Adrenal gland (tissue), 12 donors: ENCODE data around the gene HAPSTR1. TPM values are rescaled to one million over a fixed set of nuclear protein-coding genes. Genes with fewer than 3 reads are reported as not detected.

Experiments used
- DNase-seq, 7 donors: peaks; one replicate each; pipeline ENCODE4 v3.0.0-alpha.2; 2019 to 2020
- H3K27ac ChIP-seq, 5 donors: fragments of 200-600 bp; sonication (generic) in 4 of 5; 1 replicate in 3 of 5; 2 replicates in 2 of 5; pipeline versions ENCODE4 v1.5.1 to v1.8.0; 2016 to 2020; ENCODE audit warnings: mild to moderate bottlenecking in 1 of 5
- H3K27me3 ChIP-seq: fragments of 200-600 bp; 2 replicates; pipeline ENCODE4 v1.8.0; 2021
- H3K36me3 ChIP-seq, 2 donors: fragments of 200-600 bp; replicated peaks in 1 of 2; 1 replicate in 1 of 2; 2 replicates in 1 of 2; pipeline versions ENCODE4 v1.5.1 to v1.8.0; 2018 to 2022
- H3K4me1 ChIP-seq, 2 donors: fragments of 200-600 bp; replicated peaks in 1 of 2; 1 replicate in 1 of 2; 2 replicates in 1 of 2; pipeline versions ENCODE4 v1.5.1 to v1.8.0; 2018 to 2021
- H3K4me3 ChIP-seq, 4 donors: fragments of 200-600 bp; sonication (generic) in 3 of 4; one replicate each; pipeline ENCODE4 v1.5.1; 2016 to 2018
- H3K9me3 ChIP-seq, 3 donors: fragments of 200-600 bp; sonication (generic) in 1 of 3; replicated peaks in 1 of 3; 1 replicate in 2 of 3; 2 replicates in 1 of 3; pipeline versions ENCODE4 v1.5.1 to v1.8.0; 2016 to 2021
- POLR2A ChIP-seq, 2 donors: fragments of 450-650 bp; IDR thresholded peaks; one replicate each; pipeline ENCODE4 v1.6.1; 2017; ENCODE audit warnings: antibody characterized with exemption in 2 of 2, mild to moderate bottlenecking in 2 of 2, moderate library complexity in 1 of 2
- WGBS, 4 donors: extraction: QIAGEN DNeasy Blood & Tissue Kit in 2 of 4; methylation state at CpG; one replicate each; pipeline versions ENCODE4 v1.1.5 to v1.1.7; 2013 to 2017; 5-methylcytosine and 5-hydroxymethylcytosine counted together
- intact Hi-C, 2 donors: fragments of 100-400 bp; cut with DNase I; formaldehyde crosslinking; loops; one replicate each; pipeline versions ENCODE4 v1.14.1 to v1.15.0; 2022 to 2023
- polyA plus RNA-seq, 3 donors: library from polyadenylated mRNA; stranded (reverse); fragments of 200-250 nt in 2 of 3; fragments of 350-450 nt in 1 of 3; fragmentation: Illumina TruSeq in 1 of 3; extraction: RNeasy Lipid Tissue Mini Kit (QIAGEN cat#74804) in 1 of 3; gene quantifications; one replicate each; pipeline ENCODE4 v1.2.3, GENCODE V29; 2013 to 2014
- total RNA-seq, 9 donors: library from RNA; depleted of rRNA in 4 of 9; stranded (reverse); fragments of >200 nt in 4 of 9; fragments of 120-200 nt in 1 of 9; fragmentation: NEBNext Ultra II Directional in 1 of 9; extraction: Animal tissue kit (Norgen Biotek cat#: 25700) in 1 of 9; gene quantifications; one replicate each; pipeline versions ENCODE4 v1.1.0 to v1.2.4, GENCODE V29; 2013 to 2023
- TF ChIP-seq, protein P1 (sequence below), 6 experiments: fragments of 450-650 bp in 4 of 6; fragments of 200-600 bp in 2 of 6; sonication (generic) in 1 of 6; IDR thresholded peaks; 1 replicate in 5 of 6; 2 replicates in 1 of 6; pipeline versions ENCODE4 v1.5.1 to v1.8.0; 2016 to 2021; ENCODE audit warnings: antibody characterized with exemption in 6 of 6, mild to moderate bottlenecking in 2 of 6, moderate library complexity in 1 of 6
- donor health status: healthy with polysubstance abuse.
- donor health status: Bipolar disorder and iron deficiency.
- donor health status: DM: yes; HTN: yes; CAD: no.
- donor health status: DM: no; HTN: no; CAD: no.
- donor health status: DM: no; HTN: no; CAD: no.
- donor health status: DM: yes; HTN: yes; CAD: no.

HAPSTR1 gene
- total and polyA plus RNA-seq, 12 donors = 5.8 to 93.2 (median 60.1) TPM

- H3K27ac ChIP-seq = no peak overlapping the region
- TF ChIP-seq, protein P1, sequence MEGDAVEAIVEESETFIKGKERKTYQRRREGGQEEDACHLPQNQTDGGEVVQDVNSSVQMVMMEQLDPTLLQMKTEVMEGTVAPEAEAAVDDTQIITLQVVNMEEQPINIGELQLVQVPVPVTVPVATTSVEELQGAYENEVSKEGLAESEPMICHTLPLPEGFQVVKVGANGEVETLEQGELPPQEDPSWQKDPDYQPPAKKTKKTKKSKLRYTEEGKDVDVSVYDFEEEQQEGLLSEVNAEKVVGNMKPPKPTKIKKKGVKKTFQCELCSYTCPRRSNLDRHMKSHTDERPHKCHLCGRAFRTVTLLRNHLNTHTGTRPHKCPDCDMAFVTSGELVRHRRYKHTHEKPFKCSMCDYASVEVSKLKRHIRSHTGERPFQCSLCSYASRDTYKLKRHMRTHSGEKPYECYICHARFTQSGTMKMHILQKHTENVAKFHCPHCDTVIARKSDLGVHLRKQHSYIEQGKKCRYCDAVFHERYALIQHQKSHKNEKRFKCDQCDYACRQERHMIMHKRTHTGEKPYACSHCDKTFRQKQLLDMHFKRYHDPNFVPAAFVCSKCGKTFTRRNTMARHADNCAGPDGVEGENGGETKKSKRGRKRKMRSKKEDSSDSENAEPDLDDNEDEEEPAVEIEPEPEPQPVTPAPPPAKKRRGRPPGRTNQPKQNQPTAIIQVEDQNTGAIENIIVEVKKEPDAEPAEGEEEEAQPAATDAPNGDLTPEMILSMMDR (IDR thresholded peaks at IDR 0.05) = no peak
- TF ChIP-seq POLR2A (IDR thresholded peaks at IDR 0.05) = no peak
- H3K36me3 ChIP-seq = no peaks in the 10 kb centered on the region
- H3K27me3 ChIP-seq = no peaks in the 10 kb centered on the region
- intact Hi-C loops = no loop called here
- H3K4me3 ChIP-seq = no peak overlapping the region
- WGBS, 4 donors = 69 to 81% (median 78%) methylated on average over 2 of the region's 2 CpGs
- no peaks in the 10 kb centered on the region for H3K9me3 ChIP-seq
- no peak for DNase-seq
- peaks cover 4 to 7% of the 10 kb centered on the region in 2 donors for H3K4me1 ChIP-seq
Observed at GRCh38 chr16:9055661-9056060, 35.8 kb upstream of the HAPSTR1 start.

- TF ChIP-seq, protein P1 (IDR thresholded peaks at IDR 0.05) = no peak
- no peak for TF ChIP-seq POLR2A (IDR thresholded peaks at IDR 0.05)
- H3K27ac ChIP-seq = no peak overlapping the region
- no peaks in the 10 kb centered on the region for H3K9me3 ChIP-seq
- DNase-seq = no peak
- intact Hi-C loops = no loop called here
- no peaks in the 10 kb centered on the region for H3K36me3 ChIP-seq
- no peak overlapping the region for H3K4me3 ChIP-seq
- peaks cover 4 to 7% of the 10 kb centered on the region in 2 donors for H3K4me1 ChIP-seq
- WGBS, 4 donors = 77 to 86% (median 82%) methylated on average over 9 of the region's 9 CpGs
- no peaks in the 10 kb centered on the region for H3K27me3 ChIP-seq
Observed at GRCh38 chr16:9056061-9056460, 35.4 kb upstream of the HAPSTR1 start.

- intact Hi-C loops = no loop called here
- WGBS, 4 donors = 84 to 97% (median 92%) methylated on average over 9 of the region's 9 CpGs
- H3K4me1 ChIP-seq = peaks cover 0 to 7% of the 10 kb centered on the region in 2 donors
Observed at GRCh38 chr16:9058211-9058610, 33.2 kb upstream of the HAPSTR1 start.

DNA sequence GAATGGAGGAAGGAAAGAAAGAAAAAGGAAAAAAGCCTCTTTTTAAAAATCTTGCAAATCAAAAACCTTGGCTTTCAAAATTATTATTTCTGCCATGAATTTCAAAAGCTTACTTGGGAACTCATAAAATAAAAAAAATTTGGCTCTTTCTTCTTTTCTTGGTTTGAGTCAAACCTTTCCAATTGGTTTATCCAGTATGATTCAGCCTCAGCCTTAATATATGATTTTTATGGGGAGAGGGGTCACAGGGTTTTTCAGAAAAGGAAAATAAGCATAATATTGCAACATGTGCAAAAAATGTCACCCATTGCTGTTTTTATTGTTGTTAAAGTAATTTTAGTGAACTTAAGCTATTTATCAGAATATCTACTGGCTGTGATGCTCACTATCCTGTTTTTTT is 31.2 kb upstream of the HAPSTR1 start:
- H3K36me3 ChIP-seq = no peaks in the 10 kb centered on the region
- no peak overlapping the region for H3K27ac ChIP-seq
- no peak for TF ChIP-seq POLR2A (IDR thresholded peaks at IDR 0.05)
- TF ChIP-seq, protein P1 (IDR thresholded peaks at IDR 0.05) = no peak
- no peaks in the 10 kb centered on the region for H3K4me1 ChIP-seq
- H3K27me3 ChIP-seq = no peaks in the 10 kb centered on the region
- H3K4me3 ChIP-seq = no peak overlapping the region
- no peak for DNase-seq
- intact Hi-C loops = no loop called here
- H3K9me3 ChIP-seq = no peaks in the 10 kb centered on the region

More at GRCh38 chr16:9058211-9058610, 33.2 kb upstream of the HAPSTR1 start:
- no peak for DNase-seq
- no peak for TF ChIP-seq POLR2A (IDR thresholded peaks at IDR 0.05)
- Histone ChIP-seq H3K4me3 (no peak overlapping the region), H3K36me3 (no peaks in the 10 kb centered on the region), H3K9me3 (no peaks in the 10 kb centered on the region), H3K27ac (no peak overlapping the region), H3K27me3 (no peaks in the 10 kb centered on the region)

DNA sequence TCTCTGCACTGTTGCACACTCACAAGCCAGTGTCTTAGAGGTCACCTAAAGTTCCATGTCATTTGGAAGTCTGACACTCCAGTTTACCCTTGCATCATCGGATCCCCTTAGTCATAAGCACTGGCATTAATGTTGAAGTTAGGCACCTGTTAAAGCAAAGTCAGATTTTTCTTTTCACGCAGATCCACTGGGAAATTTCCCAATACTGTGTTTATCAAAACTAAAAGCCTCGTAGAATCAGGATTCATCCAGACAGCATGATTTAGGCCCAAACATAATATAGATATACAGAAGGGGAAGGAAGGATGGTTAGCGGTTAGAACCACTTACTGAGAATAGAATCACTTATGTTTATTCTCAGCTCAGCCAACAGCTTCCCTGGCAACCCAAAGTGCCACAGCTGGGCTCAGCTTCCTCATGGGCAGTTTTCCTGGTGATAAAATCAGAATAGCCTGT is 30.1 kb upstream of the HAPSTR1 start:
- Histone ChIP-seq H3K27ac (no peak overlapping the region), H3K36me3 (no peaks in the 10 kb centered on the region), H3K4me3 (no peak overlapping the region), H3K4me1 (no peaks in the 10 kb centered on the region), H3K9me3 (no peaks in the 10 kb centered on the region), H3K27me3 (no peaks in the 10 kb centered on the region)
- intact Hi-C loops = no loop called here
- DNase-seq = peak in 1 of 7 donors; percentile 69
- WGBS, 4 donors = 47 to 68% (median 64%) methylated on average over 4 of the region's 4 CpGs
- TF ChIP-seq, protein P1 (IDR thresholded peaks at IDR 0.05) = no peak
- no peak for TF ChIP-seq POLR2A (IDR thresholded peaks at IDR 0.05)
